Measurements from ENCODE around the gene APBB1IP.
"Not testable (repeated sequence)": the region's sequence is repeated elsewhere in the genome, so short reads cannot be mapped to it uniquely, and the experiment has no call there.

APBB1IP gene

DNA sequence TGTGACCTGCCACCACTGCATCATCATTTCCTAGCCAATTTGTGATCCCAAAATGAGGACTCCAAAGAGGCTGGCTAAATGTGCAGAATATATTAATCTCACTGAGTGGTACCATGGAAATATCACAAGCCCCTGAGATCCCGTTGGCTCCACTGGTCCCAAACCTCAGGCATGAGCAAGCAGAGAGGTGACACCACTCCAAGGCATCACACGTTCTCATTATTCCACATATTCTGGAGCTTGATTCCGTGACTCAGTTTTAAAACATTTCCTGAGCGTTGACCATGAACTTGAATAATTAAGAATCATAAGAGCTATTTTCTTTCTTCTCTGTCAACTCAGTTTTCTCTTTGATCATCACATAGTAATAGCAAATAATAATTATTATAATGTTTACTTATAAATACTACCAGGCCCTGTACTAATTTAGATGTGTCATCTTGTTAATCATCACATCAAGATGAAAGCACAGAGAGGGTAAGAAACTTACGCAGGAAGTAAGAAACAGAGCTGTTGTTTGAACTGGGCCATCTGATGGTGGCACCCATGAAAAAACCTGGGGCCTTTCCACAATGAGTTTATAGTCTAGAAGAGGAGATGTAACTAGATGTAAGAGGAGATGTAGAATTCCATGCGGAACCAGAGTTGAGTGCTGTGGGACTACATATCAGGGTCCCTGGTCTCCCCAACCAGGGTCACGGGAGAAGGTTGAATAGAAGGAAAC lies 3.5 kb downstream of the APBB1IP start:
- no peak for DNase-seq (ENCODE audit: low read depth)

DNA sequence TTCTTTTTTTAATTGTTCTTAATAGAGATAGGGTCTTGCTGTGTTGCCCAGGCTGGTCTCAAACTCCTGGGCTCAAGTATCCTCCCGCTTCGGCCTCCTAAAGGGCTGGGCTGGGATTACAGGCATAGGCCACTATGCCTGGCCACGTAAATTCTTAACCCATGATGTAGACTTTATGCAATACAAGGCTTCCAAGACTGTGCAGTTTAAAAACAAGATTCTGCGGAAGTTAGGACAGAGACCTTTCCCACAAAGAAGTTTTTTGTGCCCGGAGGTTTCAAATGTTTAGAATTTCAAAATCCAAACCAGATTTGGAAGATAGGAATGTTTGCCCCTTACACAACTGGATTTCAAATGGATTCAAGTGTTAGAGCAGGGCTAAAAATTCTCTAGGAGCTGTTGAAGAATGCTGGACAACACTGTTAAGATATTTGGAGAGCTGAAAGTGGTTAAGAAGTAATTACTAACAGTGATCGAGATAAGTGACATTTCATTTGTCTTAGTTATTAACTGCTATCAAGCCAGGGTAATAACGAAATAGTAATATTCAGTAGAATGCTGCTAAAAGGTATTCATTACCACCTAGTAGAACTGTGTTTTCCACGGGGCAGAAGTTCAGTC lies 7.4 kb downstream of the APBB1IP start:
- no peak for DNase-seq (ENCODE audit: low read depth)

DNA sequence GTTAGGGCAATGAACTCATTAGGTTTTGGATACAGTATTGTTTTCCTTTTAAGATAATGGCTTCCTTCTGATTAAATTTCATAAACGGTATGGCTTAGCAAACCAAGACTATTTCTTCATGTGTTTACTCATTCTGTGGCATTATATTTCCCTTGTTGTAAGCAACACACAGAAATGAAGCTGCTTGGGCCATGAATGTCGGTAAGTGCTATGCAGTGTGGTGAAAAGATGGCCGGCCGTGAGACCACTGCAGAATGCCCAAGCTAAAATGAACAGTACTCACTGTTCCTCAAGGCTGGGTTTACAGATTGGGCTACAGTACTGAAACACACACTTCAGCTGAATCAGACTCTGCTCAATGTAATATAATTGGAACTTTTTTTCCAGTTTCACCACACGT lies 8.1 kb downstream of the APBB1IP start:
- no peak for DNase-seq (ENCODE audit: low read depth)

DNA sequence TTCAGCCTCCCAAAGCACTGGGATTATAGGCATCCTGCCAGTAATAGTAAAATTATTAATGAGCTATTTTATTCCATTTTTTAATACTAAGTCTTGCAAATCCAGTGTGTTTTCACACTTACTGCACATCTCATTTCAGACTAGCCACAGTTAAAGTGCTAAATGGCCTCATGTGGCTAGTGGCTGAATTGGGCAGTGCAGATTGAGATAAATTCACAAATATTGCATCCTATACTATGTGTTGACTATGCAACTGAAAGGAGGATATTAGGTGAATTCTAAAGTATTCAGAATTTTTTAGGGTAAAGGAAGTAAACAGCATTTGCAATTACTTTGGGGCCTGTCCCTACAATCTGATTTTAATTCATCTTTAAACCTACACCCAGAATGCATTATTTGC lies 10.2 kb downstream of the APBB1IP start:
- DNase-seq (ENCODE audit: low read depth): no peak

DNA sequence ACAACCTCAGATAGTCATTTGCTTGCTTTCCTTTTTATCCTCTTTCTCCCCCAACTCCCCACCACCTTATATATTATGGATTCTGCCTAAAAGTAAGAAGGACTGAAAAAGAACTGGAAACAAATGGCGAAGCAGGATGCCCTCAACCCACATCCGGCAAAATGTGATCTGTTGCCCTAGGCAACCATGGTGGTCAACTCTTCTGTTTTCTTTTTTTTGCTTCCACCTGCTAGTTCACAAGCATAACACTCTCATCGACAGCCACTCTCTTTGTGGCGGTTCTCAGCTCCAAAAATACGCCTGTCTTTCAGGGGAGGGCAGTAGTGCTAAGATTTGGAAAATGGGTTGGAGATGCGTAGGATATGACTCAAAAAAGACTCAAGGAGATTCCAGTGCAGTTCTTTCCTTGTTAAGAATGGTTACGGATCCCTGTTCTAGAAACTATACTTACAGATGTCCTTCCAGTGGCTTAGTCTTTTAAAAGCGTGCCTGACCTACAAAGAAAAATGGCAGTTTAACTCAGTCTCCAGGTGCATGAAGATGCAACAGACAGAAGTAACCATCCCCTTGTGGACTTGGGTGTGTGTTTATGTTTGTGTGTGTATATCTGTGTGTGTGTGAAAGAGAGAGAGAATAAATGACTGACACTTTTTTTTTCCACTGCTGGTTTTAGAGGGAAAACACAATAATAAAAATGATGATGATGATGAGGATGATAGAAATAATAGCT lies 10.7 kb downstream of the APBB1IP start:
- DNase-seq (ENCODE audit: low read depth): no peak

DNA sequence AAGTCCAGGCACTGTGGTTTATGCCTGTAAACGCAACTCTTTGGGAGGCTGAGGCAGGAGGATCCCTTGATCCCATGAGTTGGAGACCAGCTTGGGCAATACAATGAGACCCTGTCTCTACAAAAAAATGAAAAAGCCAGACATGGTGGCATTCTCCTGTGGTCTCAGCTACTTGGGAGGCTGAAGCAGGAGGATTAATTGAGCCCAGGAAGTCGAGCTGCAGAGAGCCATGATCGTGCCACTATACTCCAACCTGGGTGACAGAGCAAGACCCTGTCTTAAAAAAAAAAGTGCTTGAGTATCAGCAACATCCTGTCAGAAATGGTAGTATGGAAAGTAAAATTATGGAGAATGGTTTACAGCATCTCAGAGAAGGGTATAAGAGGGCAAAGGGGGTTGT lies 11.6 kb downstream of the APBB1IP start:
- no peak for DNase-seq (ENCODE audit: low read depth)

DNA sequence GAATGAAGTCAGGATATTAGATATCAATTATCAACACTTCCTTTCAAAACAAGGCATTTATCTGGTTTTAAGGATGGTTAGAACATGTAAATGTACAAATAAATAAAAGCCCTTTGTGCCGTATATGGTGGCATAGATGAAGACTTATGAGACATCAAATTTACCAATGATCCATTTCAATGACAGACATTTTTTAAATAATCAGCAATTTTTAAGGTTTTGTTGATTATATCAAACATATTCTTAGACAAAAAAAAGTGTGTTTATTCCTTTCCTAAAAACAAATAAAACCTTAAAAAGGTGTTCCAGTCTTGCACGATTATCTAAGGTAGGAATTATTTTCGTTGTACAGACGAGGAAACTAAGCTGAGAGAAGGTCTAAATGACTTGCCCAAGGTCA lies 13.8 kb downstream of the APBB1IP start:
- DNase-seq (ENCODE audit: low read depth): no peak

DNA sequence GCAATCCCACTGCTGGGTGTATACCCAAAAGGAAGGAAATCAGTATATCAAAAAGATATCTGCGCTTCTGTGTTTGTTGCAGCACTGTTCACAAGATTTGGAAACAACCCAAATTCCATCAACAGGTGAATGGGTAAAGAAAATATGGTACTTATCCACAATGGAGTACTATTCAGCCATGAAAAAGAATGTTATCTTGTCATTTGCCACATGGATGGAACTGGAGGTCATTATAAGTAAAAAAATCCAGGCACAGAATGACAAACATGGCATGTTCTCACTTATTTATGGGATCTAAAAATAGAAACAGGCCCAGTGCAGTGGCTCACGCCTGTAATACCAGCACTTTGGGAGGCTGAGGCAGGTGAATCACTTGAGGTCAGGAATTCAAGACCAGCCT lies 15.7 kb downstream of the APBB1IP start:
- no peak for DNase-seq (ENCODE audit: low read depth)

DNA sequence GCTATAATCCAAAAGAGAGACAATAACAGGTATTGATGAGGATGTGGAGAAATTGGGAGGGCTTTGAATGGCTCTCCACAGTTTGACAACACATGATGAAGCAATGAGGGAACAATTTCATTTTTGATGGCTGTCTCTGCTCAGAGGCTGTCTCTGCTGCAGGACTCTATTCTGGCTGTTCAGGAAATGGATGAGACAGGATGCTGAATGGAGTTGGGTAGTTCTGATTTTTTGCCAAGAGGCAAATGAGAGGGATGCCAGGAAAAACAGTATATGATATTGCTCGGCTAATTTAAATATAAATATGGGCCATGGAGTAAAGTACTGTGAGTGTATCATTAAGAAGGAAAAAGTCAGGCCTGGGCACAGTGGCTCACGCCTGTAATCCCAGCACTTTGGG lies 16.8 kb downstream of the APBB1IP start:
- no peak for DNase-seq (ENCODE audit: low read depth)

DNA sequence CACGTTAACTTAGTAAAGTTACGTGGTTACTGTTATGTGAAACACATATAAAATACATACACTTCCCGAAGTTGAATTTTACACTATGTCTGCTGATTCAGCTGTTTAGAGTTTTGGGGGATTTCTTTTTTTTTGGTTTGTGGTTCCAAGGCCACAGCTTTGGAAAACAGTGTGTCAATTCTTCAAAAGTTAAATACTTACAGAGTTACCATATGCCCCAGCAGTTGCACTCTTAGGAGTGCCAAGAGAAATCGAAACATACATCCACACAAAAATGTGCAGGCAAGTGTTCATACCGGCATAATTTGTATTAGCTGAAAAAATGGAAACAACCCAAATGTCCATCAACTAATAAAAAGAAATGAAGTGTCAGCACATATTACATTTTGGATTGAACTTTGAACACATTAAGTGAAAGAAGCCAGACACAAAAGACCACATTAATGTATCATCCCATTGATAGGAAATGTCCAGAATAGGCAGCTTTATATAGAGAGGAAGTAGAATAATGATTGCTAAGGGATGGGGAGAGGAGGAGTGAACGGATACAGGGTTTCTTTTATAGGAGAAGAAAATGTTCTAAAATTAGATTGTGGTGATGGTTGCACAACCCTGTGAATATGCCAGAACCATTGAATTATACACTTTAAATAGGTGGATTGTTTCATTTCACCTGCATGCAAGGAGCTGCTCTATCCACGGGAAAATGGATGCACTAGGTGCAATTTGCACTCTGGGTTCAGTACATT lies 17.6 kb downstream of the APBB1IP start:
- no peak for DNase-seq (ENCODE audit: low read depth)

DNA sequence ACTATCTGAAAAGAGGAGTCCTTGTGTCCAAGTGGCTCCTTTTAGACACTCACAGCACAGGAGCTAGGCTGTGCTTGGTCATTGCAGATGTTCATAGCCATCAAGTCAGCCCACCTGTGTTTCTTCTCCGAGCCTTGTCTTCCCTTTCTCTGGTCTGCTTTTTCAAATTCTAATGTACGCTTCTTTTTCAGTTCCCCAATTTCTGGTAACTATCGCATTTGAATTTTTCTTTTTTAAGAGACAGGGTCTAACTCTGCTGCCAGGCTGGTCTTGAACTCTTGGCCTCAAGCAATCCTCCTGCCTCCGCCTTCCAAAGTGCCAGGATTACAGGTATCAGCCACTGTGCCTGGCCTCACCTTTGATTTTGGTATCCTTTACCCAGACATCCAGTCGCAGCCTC lies 18.9 kb downstream of the APBB1IP start:
- no peak for DNase-seq (ENCODE audit: low read depth)

DNA sequence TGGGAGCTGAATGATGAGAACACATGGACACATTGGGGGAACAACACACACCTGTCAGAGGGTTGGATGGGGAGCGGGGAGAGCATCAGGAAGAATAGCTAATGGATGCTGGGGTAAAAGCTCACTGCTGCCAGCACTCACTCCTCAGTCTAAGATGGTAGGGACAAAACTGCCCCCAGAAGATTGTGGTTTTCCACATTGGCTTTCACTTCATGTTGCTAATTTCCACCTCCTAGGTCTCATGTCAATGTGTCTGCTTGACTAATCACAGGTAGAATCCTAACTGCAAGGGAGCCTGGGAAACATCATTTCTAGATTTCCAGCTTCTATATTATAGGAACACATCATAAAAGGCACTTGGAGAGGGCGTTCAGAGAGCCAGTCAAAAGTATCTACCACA lies 22.6 kb downstream of the APBB1IP start:
- no peak for DNase-seq (ENCODE audit: low read depth)

DNA sequence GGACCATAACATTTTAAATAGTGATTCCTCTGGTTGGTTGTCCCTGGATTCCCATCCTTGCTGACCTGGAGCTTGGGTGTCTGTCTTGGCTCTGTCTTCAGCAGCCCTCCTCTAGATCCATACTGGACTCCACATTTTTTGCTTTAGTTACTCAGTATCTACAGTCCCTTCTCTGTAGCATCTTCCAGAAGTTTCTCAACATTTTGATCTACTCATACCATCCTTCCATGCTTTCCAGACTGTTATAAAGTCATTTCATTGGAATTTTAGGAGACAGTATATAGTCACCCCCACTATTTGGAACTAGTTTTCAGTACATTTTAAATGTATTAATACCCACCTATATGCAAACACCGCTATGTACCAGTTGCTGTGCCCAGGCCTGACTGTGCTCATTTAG lies 25.8 kb downstream of the APBB1IP start:
- no peak for DNase-seq (ENCODE audit: low read depth)

DNA sequence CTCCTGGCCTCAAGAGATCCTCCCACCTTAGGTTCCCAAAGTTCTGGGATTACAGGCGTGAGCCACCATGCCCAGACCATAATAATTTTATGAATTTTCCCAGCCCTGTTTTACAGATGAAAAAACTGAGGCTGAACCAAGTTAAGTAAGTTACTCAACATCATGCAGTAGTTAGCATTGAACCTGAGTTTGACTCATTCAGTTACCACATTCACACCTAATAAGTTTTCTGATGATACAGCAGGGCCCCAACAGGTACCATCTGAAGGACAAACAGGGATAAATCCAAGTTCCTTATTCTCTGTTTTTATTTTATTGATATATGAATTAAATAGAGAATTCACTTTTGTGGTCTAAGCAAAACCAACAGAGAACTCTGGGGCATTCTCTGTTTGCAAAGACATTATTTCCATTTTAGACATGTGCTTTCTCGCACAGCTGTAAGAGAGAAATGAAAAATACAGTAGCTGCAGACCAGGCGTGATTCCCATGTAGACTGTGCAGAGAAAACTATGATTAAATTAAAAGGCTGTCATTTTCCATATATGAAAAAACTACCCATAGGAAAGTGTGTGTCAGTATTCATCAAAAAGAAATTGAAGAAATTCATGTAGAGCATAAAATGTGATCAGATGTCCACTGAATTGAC lies 26.6 kb downstream of the APBB1IP start:
- DNase-seq (ENCODE audit: low read depth): no peak

DNA sequence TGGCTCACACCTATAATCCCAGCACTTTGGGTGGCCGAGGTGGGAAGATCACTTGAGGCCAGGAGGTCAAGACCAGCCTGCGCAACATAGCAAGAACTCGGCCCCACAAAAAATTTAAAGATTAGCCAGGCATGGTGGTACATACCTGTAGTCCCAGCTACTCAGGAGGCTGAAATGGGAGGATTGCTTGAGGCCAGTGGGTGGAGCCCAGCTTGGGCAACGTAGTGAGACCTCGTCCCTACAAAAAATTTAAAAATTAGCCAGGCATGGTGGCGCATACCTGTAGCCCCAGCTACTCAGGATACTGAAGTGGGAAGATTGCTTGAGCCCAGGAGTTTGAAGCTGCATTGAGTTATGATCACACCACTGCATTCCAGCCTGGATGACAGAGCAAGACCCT lies 28.4 kb downstream of the APBB1IP start:
- not testable (repeated sequence) for DNase-seq (ENCODE audit: low read depth)

DNA sequence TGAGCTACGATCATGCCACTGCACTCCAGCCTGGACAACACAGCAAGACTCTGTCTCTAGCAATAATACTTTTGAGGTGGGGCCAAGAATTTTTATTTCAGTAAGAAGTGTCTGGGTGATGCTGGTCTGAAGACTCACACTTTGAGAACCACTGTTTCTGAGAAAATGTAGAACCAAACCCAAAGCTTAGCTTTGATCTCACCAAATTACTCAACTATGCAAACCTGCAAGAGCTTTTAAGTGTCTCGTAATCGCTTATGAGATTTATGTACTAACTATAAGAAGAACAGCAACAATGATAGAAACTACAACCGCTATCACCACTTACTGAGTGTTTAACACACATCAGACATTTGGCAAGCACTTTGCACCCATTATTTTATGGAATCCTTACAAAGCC lies 29.5 kb downstream of the APBB1IP start:
- no peak for DNase-seq (ENCODE audit: low read depth)

DNA sequence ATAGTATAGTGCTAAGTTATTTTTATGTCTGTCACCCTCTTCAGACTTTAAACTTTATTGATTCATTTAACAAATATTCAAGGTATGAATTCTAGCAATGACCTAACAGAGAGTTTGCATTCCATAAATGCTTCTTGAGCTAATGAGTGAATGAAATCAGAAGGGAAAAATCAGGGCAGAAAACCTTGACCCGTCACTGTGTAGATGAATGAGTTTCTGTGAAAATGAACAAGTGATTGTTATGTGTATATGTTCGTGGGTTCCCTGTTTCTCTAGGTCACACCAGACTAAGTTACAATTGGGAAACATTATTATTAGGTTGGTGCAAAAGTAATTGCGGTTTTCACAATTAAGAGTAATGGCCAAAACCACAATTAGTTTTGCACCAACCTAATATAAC lies 30.1 kb downstream of the APBB1IP start:
- peak; percentile 33 for DNase-seq (ENCODE audit: low read depth)

DNA sequence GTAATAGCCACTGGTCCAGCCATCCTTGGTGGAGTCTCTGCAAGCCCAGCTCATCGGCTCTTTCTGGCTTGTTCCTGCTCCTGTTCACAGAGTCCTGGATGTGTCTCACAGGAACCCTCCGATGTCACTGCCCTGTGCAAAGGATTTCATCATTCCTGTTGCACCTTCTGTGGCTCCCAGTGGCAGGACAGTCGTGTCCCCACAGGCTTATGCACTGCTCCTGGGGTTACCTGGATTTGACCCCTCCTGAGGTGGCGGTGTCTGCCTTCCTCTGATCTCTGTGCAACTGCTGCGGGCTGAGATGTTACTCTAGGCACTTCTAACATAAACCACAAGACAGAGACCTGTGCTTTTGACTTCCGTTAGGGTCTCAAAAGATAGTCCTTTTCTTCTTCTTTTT lies 30.6 kb downstream of the APBB1IP start:
- DNase-seq (ENCODE audit: low read depth): no peak

DNA sequence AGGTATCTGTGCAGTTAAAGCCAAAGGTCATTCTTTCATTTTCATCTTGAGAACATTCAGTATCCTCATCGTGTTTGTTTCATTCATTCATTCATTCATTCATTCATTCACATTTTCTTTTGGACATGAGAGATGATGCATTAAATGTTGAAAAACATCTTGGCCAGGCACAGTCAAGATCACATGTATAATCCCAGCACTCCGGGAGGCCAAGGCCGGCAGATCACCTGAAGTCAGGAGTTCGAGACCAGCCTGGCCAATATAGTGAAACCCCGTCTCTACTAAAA lies 34.3 kb downstream of the APBB1IP start:
- DNase-seq (ENCODE audit: low read depth): no peak

DNA sequence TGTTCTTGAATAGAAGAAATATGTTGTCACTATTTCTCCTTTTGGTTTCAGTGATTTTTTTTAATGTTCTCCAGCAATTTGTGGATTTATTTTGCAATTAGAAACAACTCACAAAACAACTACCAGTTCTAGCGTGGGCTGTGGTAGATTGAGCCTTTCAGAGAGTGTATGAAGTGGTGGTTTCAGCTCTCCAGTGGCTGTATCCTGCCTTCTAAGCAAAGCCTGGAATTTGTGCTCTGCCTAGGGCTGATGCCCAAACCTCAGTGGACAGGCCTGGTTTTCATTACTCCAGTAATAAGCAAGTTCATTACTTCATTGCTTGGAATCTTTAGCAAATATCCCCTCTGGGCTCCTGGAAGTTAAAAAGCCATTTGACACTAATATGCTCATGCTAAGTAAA lies 35.9 kb downstream of the APBB1IP start:
- DNase-seq (ENCODE audit: low read depth): no peak

DNA sequence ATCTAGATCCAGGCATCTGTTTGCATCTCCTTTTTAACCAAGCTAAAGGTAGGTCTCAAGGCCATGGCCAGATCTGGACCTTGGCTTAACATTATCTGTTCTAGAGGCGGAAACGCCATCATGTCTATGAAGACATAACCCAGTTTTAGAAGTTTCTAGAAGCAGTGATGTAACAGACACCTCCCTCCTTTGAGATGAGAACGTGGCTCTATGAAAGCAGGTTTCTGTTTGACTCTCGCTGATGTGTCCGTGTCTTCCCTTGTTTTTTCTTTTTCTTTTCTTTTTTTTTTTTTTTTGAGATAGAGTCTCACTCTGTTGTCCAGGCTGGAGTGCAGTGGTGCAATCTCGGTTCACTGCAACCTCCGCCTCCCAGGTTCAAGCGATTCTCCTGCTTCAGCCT lies 36.7 kb downstream of the APBB1IP start:
- DNase-seq (ENCODE audit: low read depth): not testable (repeated sequence)

DNA sequence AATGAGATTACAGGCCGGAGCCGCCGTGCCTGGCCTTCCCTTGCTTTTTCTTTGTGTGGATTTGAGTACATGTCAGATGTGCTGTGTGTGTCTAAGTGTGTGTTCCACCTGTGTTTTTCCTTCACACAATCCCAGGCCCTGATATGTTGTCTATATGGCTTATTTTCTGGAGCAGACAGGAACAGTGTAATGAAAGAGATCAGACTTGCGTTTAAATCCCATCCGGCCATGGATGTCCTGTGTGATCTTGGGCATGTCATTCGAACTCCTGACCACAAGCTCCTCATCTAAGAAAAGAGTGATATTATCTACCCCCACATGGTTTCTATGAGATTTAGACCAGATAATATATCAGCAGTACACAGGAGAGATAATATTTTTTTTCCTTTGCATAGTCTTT lies 37.2 kb downstream of the APBB1IP start:
- no peak for DNase-seq (ENCODE audit: low read depth)

DNA sequence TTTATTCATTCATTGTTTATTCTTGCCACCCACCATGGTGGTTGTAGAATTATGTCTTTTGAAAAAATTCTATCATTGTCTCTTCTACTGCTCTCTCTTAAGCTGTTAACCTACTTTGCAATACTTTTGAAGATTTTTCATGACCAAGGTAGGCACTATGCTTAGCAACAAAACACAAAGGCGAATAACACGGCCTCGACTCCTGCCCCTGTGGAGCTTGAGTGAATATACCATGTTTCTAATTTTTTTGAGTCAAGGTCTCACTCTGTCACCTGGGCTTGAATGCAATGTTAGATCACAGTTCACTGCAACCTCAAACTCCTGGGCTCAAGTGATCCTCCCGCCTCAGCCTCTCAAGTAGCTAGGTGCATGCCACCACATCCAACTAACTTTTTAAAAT lies 39.4 kb downstream of the APBB1IP start:
- no peak for DNase-seq (ENCODE audit: low read depth)

All from amniotic epithelial cell (primary cell).